Breast epithelium (tissue), 3 donors: Measurements from ENCODE around the gene DRD2.

Experiments
- CTCF ChIP-seq, 3 donors: fragments of 450-650 bp; IDR thresholded peaks; one replicate each; pipeline ENCODE4 v1.5.1; 2016 to 2017; ENCODE audit warnings: antibody characterized with exemption in 3 of 3, mild to moderate bottlenecking in 3 of 3, moderate library complexity in 3 of 3
- POLR2A ChIP-seq: fragments of 450-650 bp; IDR thresholded peaks from one replicate; pipeline ENCODE4 v1.6.1; 2016; ENCODE audit warnings: antibody characterized with exemption, mild to moderate bottlenecking, moderate library complexity

- TF ChIP-seq CTCF (IDR thresholded peaks at IDR 0.05), result no peak
- no peak for TF ChIP-seq POLR2A
Observed at GRCh38 chr11:113487622-113488021, 12.4 kb upstream of the DRD2 start.
